K562 (cell line): ENCODE measurements around the gene KMT5C. TPM values are rescaled to one million over a fixed set of nuclear protein-coding genes. Genes with fewer than 3 reads are reported as not detected.

ENCODE experiments used
- GABPA ChIP-seq: fragments of 200-800 bp; sonication (Bioruptor generic); conservative IDR thresholded peaks from 2 replicates; pipeline ENCODE4 v1.6.1; 2016; ENCODE audit warnings: low read depth, missing genetic modification characterization, missing compliant biosample characterization
- HCFC1 ChIP-seq: IDR thresholded peaks from 2 replicates; pipeline ENCODE4 v1.6.1; 2012; ENCODE audit warnings: low read depth, low read length, improper control_type of control experiment
- HDAC2 ChIP-seq: fragments of 450-650 bp; IDR thresholded peaks from 2 replicates; pipeline ENCODE4 v1.6.1; 2016; ENCODE audit warnings: mild to moderate bottlenecking
- HNRNPL ChIP-seq: fragments of 200-400 bp; formaldehyde crosslinking; IDR thresholded peaks from 2 replicates; pipeline ENCODE4 v1.6.1; 2017; ENCODE audit warnings: low read depth, mild to moderate bottlenecking, low read length
- NFE2L1 ChIP-seq: fragments of 450-650 bp; IDR thresholded peaks from 2 replicates; pipeline ENCODE4 v1.6.1; 2016; ENCODE audit warnings: missing genetic modification characterization, low read depth, mild to moderate bottlenecking, missing compliant biosample characterization, moderate library complexity, borderline replicate concordance
- PHF21A ChIP-seq: fragments of 450-650 bp; IDR thresholded peaks from 2 replicates; pipeline ENCODE4 v1.6.1; 2017; ENCODE audit warnings: low read depth, borderline replicate concordance
- RB1 ChIP-seq: fragments of 450-650 bp; IDR thresholded peaks from 2 replicates; pipeline ENCODE4 v1.6.1; 2017; ENCODE audit warnings: low read depth, mild to moderate bottlenecking
- RBFOX2 ChIP-seq: fragments of 200-400 bp; formaldehyde crosslinking; IDR thresholded peaks from 2 replicates; pipeline ENCODE4 v1.6.1; 2017; ENCODE audit warnings: low read depth, mild to moderate bottlenecking, low read length, moderate library complexity
- SMC3 ChIP-seq: conservative IDR thresholded peaks from 2 replicates; pipeline ENCODE4 v1.6.1; 2011; ENCODE audit warnings: low read depth, low read length, improper control_type of control experiment; ENCODE audit not compliant: insufficient read depth
- TBP ChIP-seq: optimal IDR thresholded peaks from 2 replicates; pipeline ENCODE3; 2011; ENCODE audit warnings: low read depth, low read length, improper control_type of control experiment
- USF2 ChIP-seq: sonication (generic); formaldehyde crosslinking; IDR thresholded peaks from 2 replicates; pipeline ENCODE4 v1.5.0; 2020; ENCODE audit warnings: missing genetic modification reagents
- XRCC5 ChIP-seq: fragments of 200-400 bp; formaldehyde crosslinking; IDR thresholded peaks from 2 replicates; pipeline ENCODE4 v1.6.1; 2017; ENCODE audit warnings: low read depth, mild to moderate bottlenecking, low read length
- ZKSCAN3 ChIP-seq: fragments of 250-450 bp; sonication (Bioruptor Pico); IDR thresholded peaks from 2 replicates; pipeline ENCODE4 v1.4.0; 2020
- ZNF24 ChIP-seq: fragments of 450-650 bp; IDR thresholded peaks from 2 replicates; pipeline ENCODE4 v1.6.1; 2016
- ZNF263 ChIP-seq: sonication (generic); formaldehyde crosslinking; IDR thresholded peaks from 2 replicates; pipeline ENCODE4 v1.8.0; 2022; ENCODE audit warnings: mild to moderate bottlenecking, missing genetic modification reagents, borderline replicate concordance
- polyA plus RNA-seq, 8 experiments: library from polyadenylated mRNA; depleted of rRNA in 4 of 8; stranded (reverse) in 5 of 8; unstranded in 3 of 8; fragments of >200 nt; fragmentation: Nextera tagmentation in 2 of 8; fragmentation: Illumina TruSeq in 1 of 8; extraction: Ambion mirVana in 2 of 8; extraction: Trizol in 1 of 8; gene quantifications; 2 replicates each; pipeline versions ENCODE4 v1.2.1 to v1.2.3, GENCODE V29; 2011 to 2014; ENCODE audit warnings: inconsistent platforms in 1 of 8, missing spikeins in 1 of 8
- total RNA-seq, 7 experiments: library from RNA; depleted of rRNA in 6 of 7; stranded (reverse); fragments of >200 nt in 6 of 7; fragmentation: Illumina TruSeq in 2 of 7; extraction: Trizol in 2 of 7; gene quantifications; 2 replicates each; pipeline versions ENCODE4 v1.2.1 to v1.2.3, GENCODE V29; 2011 to 2021; ENCODE audit warnings: low replicate concordance in 1 of 7
- TF ChIP-seq, protein P1 (sequence below): conservative IDR thresholded peaks from 2 replicates; pipeline ENCODE4 v1.6.1; 2011; ENCODE audit warnings: low read depth, mild to moderate bottlenecking, low read length; ENCODE audit not compliant: control insufficient read depth
- TF ChIP-seq, protein P2 (sequence below), 2 experiments: fragments of 450-650 bp; IDR thresholded peaks; 2 replicates each; pipeline ENCODE4 v1.6.1; 2016; ENCODE audit warnings: mild to moderate bottlenecking in 2 of 2, borderline replicate concordance in 1 of 2, low read depth in 1 of 2, moderate library complexity in 1 of 2

The KMT5C gene
- total and polyA plus RNA-seq, 9 of the 15 experiments (the other 6 are each of a cell fraction or from before 2014, with no cell fraction given): 0.15 to 53.5 (median 16.6) TPM

DNA sequence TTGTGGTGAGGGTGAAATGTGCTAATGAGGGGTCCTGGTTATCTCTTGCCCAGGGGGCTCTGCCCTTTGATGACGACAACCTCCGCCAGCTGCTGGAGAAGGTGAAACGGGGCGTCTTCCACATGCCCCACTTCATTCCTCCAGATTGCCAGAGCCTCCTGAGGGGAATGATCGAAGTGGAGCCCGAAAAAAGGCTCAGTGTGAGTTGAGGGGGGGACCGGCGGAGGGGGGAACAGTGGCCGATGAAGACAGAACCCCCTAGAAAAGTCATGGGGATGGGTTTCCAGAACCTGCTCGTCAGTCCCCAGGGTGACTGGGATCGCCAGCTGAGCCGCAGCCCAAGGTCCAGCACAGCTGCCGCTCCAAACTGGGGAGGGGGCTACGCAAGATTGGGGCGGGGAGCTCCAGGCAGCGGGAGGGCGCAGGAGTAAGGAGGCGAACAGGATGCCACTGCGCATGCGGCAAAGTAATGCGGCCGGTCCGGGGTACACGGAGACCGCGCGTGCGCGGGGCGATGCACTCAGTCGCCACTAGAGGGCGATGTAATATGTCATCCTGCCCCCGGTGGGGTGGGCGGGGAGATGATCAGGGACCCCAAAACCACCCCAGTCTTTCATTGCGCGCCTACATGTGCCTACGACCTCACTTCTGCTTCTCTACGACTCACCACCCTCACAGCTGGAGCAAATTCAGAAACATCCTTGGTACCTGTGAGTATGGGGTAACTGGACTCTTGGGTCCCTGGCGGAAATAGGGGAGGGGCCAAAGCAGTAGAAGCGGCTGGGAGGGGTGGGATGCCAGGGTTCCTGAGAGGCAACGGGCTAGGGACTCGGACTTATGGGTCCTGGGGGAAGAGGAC is 38.0 kb upstream of the KMT5C start (continued):
- TF ChIP-seq HCFC1: peak; percentile 49; the same call in 1 of the 2 replicates
- no peak for TF ChIP-seq GABPA
- TF ChIP-seq SMC3: peak; percentile 60
- no peak for TF ChIP-seq NFE2L1 (tag)
- no peak for TF ChIP-seq ZKSCAN3 (CRISPR knock-in tag)
- TF ChIP-seq, protein P1, sequence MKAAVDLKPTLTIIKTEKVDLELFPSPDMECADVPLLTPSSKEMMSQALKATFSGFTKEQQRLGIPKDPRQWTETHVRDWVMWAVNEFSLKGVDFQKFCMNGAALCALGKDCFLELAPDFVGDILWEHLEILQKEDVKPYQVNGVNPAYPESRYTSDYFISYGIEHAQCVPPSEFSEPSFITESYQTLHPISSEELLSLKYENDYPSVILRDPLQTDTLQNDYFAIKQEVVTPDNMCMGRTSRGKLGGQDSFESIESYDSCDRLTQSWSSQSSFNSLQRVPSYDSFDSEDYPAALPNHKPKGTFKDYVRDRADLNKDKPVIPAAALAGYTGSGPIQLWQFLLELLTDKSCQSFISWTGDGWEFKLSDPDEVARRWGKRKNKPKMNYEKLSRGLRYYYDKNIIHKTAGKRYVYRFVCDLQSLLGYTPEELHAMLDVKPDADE: 0 out of 2 replicates have a peak, but pooled peaks have one; percentile 33
- no peak for TF ChIP-seq ZNF24
- TF ChIP-seq, protein P2, sequence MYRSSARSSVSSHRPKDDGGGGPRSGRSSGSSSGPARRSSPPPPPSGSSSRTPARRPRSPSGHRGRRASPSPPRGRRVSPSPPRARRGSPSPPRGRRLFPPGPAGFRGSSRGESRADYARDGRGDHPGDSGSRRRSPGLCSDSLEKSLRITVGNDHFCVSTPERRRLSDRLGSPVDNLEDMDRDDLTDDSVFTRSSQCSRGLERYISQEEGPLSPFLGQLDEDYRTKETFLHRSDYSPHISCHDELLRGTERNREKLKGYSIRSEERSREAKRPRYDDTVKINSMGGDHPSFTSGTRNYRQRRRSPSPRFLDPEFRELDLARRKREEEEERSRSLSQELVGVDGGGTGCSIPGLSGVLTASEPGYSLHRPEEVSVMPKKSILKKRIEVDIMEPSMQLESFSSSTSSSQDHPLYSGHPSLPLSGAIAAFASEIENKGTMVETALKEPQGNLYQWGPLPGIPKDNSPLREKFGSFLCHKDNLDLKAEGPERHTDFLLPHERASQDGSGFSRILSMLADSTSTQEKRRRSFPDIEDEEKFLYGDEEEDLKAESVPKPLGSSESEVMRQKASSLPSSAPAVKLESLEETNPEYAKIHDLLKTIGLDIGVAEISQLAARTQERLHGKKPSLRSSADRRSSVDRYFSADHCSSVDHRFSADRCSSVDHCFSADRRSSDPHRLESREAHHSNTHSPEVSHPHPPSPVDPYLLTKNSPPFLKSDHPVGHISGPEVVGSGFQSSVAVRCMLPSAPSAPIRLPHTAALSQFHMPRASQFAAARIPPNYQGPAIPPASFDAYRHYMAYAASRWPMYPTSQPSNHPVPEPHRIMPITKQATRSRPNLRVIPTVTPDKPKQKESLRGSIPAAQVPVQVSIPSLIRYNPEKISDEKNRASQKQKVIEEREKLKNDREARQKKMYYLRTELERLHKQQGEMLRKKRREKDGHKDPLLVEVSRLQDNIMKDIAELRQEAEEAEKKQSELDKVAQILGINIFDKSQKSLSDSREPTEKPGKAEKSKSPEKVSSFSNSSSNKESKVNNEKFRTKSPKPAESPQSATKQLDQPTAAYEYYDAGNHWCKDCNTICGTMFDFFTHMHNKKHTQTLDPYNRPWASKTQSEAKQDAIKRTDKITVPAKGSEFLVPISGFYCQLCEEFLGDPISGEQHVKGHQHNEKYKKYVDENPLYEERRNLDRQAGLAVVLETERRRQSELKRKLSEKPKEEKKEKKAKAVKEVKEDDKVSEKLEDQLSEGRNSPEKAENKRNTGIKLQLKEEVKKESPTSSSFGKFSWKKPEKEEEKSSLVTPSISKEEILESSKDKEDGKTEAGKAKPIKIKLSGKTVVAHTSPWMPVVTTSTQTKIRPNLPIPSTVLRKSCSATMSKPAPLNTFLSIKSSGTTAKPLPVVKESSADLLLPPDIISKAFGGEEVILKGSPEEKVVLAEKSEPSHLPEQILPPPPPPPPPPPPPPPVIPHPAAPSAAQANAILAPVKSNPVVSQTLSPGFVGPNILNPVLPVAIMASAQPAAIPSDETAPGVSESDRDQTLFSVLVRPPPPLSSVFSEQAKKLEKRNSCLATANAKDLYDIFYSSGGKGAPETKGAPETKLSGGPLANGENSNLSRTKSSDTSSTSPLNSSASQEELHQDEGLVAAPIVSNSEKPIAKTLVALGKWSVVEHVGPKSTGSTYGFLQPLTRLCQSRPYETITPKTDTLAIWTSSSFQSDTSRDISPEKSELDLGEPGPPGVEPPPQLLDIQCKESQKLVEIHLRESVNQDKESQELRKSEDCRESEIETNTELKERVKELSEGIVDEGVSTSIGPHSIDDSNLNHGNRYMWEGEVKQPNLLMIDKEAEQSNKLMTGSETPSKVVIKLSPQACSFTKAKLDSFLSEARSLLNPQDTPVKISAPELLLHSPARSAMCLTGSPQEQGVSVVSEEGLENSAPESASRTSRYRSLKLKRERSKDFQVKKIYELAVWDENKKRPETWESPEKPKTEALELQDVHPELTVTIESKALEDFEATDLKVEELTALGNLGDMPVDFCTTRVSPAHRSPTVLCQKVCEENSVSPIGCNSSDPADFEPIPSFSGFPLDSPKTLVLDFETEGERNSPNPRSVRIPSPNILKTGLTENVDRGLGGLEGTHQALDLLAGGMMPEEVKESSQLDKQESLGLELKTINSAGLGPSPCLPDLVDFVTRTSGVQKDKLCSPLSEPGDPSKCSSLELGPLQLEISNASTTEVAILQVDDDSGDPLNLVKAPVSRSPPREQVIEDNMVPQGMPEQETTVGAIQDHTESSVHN (IDR thresholded peaks at IDR 0.05; ENCODE audit: borderline replicate concordance in 1 of 2, low read depth in 1 of 2): no peak
- 0 out of 2 replicates have a peak, but pooled peaks have one; percentile 54 for TF ChIP-seq HDAC2
- TF ChIP-seq ZNF263 (CRISPR knock-in tag): no peak
- peak; percentile 56 for TF ChIP-seq TBP
- TF ChIP-seq RB1: 0 out of 2 replicates have a peak, but pooled peaks have one; percentile 42
- TF ChIP-seq XRCC5: peak; percentile 50
- TF ChIP-seq RBFOX2: peak; percentile 68
- TF ChIP-seq PHF21A: no peak
- TF ChIP-seq USF2 (CRISPR knock-in tag): no peak
- TF ChIP-seq HNRNPL: no peak
